Nephron (organoid): ENCODE results near the gene KIRREL3.

Experiments used
- H3K27ac Mint-ChIP-seq, 3 experiments: 2 replicates each; pipeline ENCODE4 v1.8.0; 2020; ENCODE audit warnings: mixed read lengths in 3 of 3, mild to moderate bottlenecking in 2 of 3, moderate library complexity in 1 of 3
- H3K27me3 Mint-ChIP-seq: 2 replicates; pipeline ENCODE4 v1.8.0; 2021; ENCODE audit warnings: low read depth, mild to moderate bottlenecking, moderate library complexity, mixed read lengths
- H3K36me3 Mint-ChIP-seq: 2 replicates; pipeline ENCODE4 v1.8.0; 2020; ENCODE audit warnings: low read depth, mixed read lengths
- H3K4me1 Mint-ChIP-seq: 2 replicates; pipeline ENCODE4 v1.8.0; 2020; ENCODE audit warnings: mixed read lengths
- H3K4me3 Mint-ChIP-seq, 3 experiments: 2 replicates each; pipeline ENCODE4 v1.8.0; 2020; ENCODE audit warnings: mild to moderate bottlenecking in 3 of 3, mixed read lengths in 3 of 3, moderate library complexity in 2 of 3
- H3K9me3 Mint-ChIP-seq: 2 replicates; pipeline ENCODE4 v1.8.0; 2020; ENCODE audit warnings: mixed read lengths
- CTCF ChIP-seq, 3 experiments: fragments of 200-600 bp; sonication (generic); IDR thresholded peaks; one replicate each; pipeline ENCODE4 v1.5.0; 2021; ENCODE audit warnings: antibody characterized with exemption in 3 of 3; ENCODE audit not compliant: unreplicated experiment in 3 of 3

KIRREL3 gene

DNA sequence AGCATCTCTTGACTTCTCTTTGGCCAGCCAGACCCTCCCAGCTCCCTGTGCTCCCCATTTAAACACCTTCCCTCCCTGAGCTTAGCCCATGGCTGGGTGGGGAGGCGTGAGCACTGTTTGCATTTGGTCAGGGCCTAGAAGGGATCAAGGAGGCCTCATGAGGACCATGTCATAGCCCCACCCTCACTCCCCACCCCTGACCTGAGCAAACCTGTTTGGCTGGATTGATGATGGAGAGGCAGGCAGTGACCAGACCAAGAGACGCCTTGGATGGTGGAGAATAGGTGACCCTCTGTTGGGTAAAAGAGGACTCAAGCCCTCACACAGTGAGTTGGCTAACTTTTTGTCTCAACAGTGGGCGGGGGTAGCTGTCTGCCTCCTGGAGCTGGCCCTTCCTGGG is 595.2 kb downstream of the KIRREL3 start:
- no peak for TF ChIP-seq CTCF (IDR thresholded peaks at IDR 0.05; ENCODE audit: unreplicated experiment in 3 of 3)
- Mint-ChIP-seq H3K27me3 (no peaks in the 10 kb centered on the region), H3K4me1 (peaks cover 10% of the 10 kb centered on the region), H3K36me3 (peaks cover 14% of the 10 kb centered on the region), H3K27ac (no peak overlapping the region), H3K9me3 (no peaks in the 10 kb centered on the region), H3K4me3 (no peak overlapping the region)

DNA sequence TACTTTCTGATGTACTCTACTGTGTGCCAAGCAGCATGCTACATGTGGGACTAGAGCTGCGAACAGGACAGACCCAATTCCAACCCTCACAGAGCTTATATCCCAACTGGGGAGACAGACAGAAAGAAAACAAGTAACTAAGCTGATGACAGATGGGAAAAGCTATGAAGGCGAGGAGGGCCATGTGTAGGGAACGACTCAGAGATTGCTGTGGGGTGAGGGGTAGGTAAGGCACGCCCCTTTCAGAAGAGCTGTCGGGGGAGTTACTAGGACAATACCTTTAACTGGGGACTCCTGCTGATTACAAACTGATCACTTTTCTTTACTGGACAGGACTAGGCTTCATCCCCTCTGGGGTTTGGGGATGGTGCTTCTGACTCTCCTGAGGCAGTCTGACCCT is 596.2 kb downstream of the KIRREL3 start:
- TF ChIP-seq CTCF (IDR thresholded peaks at IDR 0.05; ENCODE audit: unreplicated experiment in 3 of 3): no peak
- Mint-ChIP-seq H3K36me3 (peaks cover 13% of the 10 kb centered on the region), H3K27ac (no peak overlapping the region), H3K4me3 (no peak overlapping the region), H3K4me1 (peaks cover 5% of the 10 kb centered on the region), H3K9me3 (no peaks in the 10 kb centered on the region), H3K27me3 (no peaks in the 10 kb centered on the region)

- H3K4me3 Mint-ChIP-seq: no peak overlapping the region
- no peaks in the 10 kb centered on the region for H3K4me1 Mint-ChIP-seq
- no peak for TF ChIP-seq CTCF (IDR thresholded peaks at IDR 0.05; ENCODE audit: unreplicated experiment in 3 of 3)
- no peaks in the 10 kb centered on the region for H3K27me3 Mint-ChIP-seq
- peaks cover 7% of the 10 kb centered on the region for H3K36me3 Mint-ChIP-seq
- no peaks in the 10 kb centered on the region for H3K9me3 Mint-ChIP-seq
- no peak overlapping the region for H3K27ac Mint-ChIP-seq
Measured at GRCh38 chr11:126403658-126404057, 596.9 kb downstream of the KIRREL3 start.

DNA sequence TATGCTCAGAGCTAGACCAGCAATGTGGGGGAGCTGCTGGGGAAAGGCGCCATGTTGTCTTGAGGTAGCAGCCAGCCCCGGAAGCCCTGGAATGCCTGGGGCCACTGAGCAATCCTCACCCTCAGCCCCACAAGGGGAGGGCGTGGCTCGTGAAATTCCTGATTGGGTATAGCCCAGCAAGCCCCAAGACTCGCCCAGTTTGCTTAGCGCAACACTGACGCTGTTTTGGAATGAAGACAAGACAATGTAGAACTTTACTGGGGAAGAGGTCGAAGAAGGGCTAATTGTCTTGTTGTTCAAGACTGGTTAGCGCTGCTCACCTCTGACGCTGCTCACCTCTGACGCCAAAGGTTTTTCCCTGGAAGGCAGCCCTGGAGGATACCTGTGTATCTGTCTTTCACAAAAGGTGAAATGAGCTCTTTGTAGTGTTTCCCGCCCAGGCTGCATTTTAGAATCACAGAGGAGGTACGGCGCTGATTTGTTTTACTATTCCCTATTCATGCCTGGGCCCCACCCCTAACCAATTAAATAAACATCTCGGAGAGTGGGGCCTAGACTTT is 597.5 kb downstream of the KIRREL3 start:
- no peak overlapping the region for H3K27ac Mint-ChIP-seq
- H3K9me3 Mint-ChIP-seq: no peaks in the 10 kb centered on the region
- H3K4me3 Mint-ChIP-seq: no peak overlapping the region

GRCh38 chr11:126400479-126400878 is 600.1 kb downstream of the KIRREL3 start:
- Mint-ChIP-seq H3K9me3 (no peaks in the 10 kb centered on the region), H3K4me1 (peaks cover 18% of the 10 kb centered on the region), H3K36me3 (peaks cover 3% of the 10 kb centered on the region), H3K4me3 (no peak overlapping the region), H3K27ac (no peak overlapping the region), H3K27me3 (no peaks in the 10 kb centered on the region)
- no peak for TF ChIP-seq CTCF (IDR thresholded peaks at IDR 0.05; ENCODE audit: unreplicated experiment in 3 of 3)

More for the DNA sequence above, 597.5 kb downstream of the KIRREL3 start:
- Mint-ChIP-seq H3K36me3 (peaks cover 5% of the 10 kb centered on the region), H3K4me1 (no peaks in the 10 kb centered on the region), H3K27me3 (no peaks in the 10 kb centered on the region)
- no peak for TF ChIP-seq CTCF (IDR thresholded peaks at IDR 0.05; ENCODE audit: unreplicated experiment in 3 of 3)

DNA sequence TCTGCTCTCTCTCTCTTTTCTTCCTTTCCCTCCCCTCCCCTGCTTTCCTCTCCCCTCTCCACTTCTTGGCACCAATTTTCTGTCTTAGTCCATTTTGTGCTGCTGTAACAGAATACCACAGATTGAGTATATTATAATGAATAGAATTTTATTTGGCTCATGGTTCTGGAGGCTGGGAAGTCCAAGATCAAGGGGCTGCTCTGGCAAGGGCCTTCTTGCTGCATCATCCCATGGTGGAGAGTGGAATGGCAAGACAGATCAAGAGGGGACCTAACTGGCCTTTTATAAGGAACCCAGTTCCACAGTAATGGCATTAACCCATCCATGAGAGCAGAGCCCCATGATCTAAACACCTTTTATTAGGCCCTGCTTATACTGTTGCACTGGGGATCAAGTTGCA is 600.6 kb downstream of the KIRREL3 start:
- no peaks in the 10 kb centered on the region for H3K27me3 Mint-ChIP-seq
- H3K27ac Mint-ChIP-seq: no peak overlapping the region
- no peak overlapping the region for H3K4me3 Mint-ChIP-seq
- H3K9me3 Mint-ChIP-seq: no peaks in the 10 kb centered on the region
- H3K36me3 Mint-ChIP-seq: peaks cover 3% of the 10 kb centered on the region
- peaks cover 22% of the 10 kb centered on the region for H3K4me1 Mint-ChIP-seq
- no peak for TF ChIP-seq CTCF (IDR thresholded peaks at IDR 0.05; ENCODE audit: unreplicated experiment in 3 of 3)
